Activated CD4-positive, alpha-beta T cell treated with anti-CD3 and anti-CD28 coated beads for 36 hours (primary cell): ENCODE measurements around the gene FNBP1. TPM values are rescaled to one million over a fixed set of nuclear protein-coding genes. Genes with fewer than 3 reads are reported as not detected.

Experiments used
- ATAC-seq: fragments of 200-7000 bp; cut with Tn5 transposase; one replicate; pipeline ENCODE4 v1.10.0; 2021; ENCODE audit warnings: mild to moderate bottlenecking, moderate library complexity
- CTCF ChIA-PET: fragments of 350-600 bp; sonication (Branson Sonifier 250); formaldehyde crosslinking; loops from one replicate; lab custom pipeline; 2021; ENCODE audit warnings: antibody characterized with exemption; lab: Charles Lee
- POLR2A ChIA-PET: fragments of 350-600 bp; sonication (Branson Sonifier 250); formaldehyde crosslinking; loops from one replicate; lab custom pipeline; 2021; ENCODE audit warnings: antibody characterized with exemption, inconsistent platforms; lab: Charles Lee
- DNase-seq: peaks from one replicate; pipeline ENCODE4 v3.0.0-alpha.2; 2020
- H3K27ac Mint-ChIP-seq: one replicate; pipeline ENCODE4 v1.8.0; 2021; ENCODE audit warnings: mixed read lengths
- H3K27me3 Mint-ChIP-seq: one replicate; pipeline ENCODE4 v1.8.0; 2021; ENCODE audit warnings: mixed read lengths
- H3K36me3 Mint-ChIP-seq: one replicate; pipeline ENCODE4 v1.8.0; 2021; ENCODE audit warnings: low read depth, mixed read lengths
- H3K4me1 Mint-ChIP-seq: one replicate; pipeline ENCODE4 v1.8.0; 2021; ENCODE audit warnings: mixed read lengths
- H3K4me3 Mint-ChIP-seq: one replicate; pipeline ENCODE4 v1.8.0; 2021; ENCODE audit warnings: mild to moderate bottlenecking, moderate library complexity, mixed read lengths
- H3K9me3 Mint-ChIP-seq: one replicate; pipeline ENCODE4 v1.8.0; 2021; ENCODE audit warnings: low read depth, mixed read lengths
- intact Hi-C, 2 experiments: fragments of 100-400 bp; cut with DNase I in 1 of 2; cut with micrococcal nuclease in 1 of 2; formaldehyde crosslinking; loops; one replicate each; pipeline versions ENCODE4 v1.14.2 to v1.15.1; 2022 to 2024; cut with DNase I, micrococcal nuclease
- total RNA-seq, 2 experiments: library from RNA; stranded (reverse); gene quantifications; one replicate each; pipeline ENCODE4 v1.2.3, GENCODE V29; 2021

The FNBP1 gene
- total RNA-seq, 2 experiments from 2014 or later, result 254 to 354 TPM

- peaks cover 24% of the 10 kb centered on the region for H3K36me3 Mint-ChIP-seq
- intact Hi-C loops, result no loop called here
- CTCF ChIA-PET, result interaction anchor here (6.4 kb wide), 1 partner anchor 9 kb away, joined by 26 read pairs; no protein-coding TSS in a partner anchor
- H3K27ac Mint-ChIP-seq, result no peak overlapping the region
- no peak for DNase-seq
- no peaks in the 10 kb centered on the region for H3K9me3 Mint-ChIP-seq
- H3K27me3 Mint-ChIP-seq, result no peaks in the 10 kb centered on the region
- no peak overlapping the region for H3K4me3 Mint-ChIP-seq
- no peak for ATAC-seq
- POLR2A ChIA-PET, result no interaction called here
- peaks cover 21% of the 10 kb centered on the region for H3K4me1 Mint-ChIP-seq
Measured at GRCh38 chr9:130060296-130060695, 17.3 kb upstream of the FNBP1 start.

- CTCF ChIA-PET, result interaction anchor here (0.5 to 6.4 kb wide), 4 partner anchors 10 to 553 kb away, joined by 3 to 26 read pairs (median 3); no protein-coding TSS in a partner anchor
- Mint-ChIP-seq H3K4me3 (no peak overlapping the region), H3K36me3 (peaks cover 21% of the 10 kb centered on the region), H3K27ac (no peak overlapping the region), H3K4me1 (peaks cover 24% of the 10 kb centered on the region), H3K9me3 (no peaks in the 10 kb centered on the region), H3K27me3 (no peaks in the 10 kb centered on the region)
- ATAC-seq, result no peak
- POLR2A ChIA-PET, result no interaction called here
- intact Hi-C loops, result loop anchor here in 1 of 2 experiments (10.0 kb wide), 1 partner anchor 414 kb away; the partner anchor contains the start of gene ASB6
- DNase-seq, result no peak
Measured at GRCh38 chr9:130058887-130059286, 15.9 kb upstream of the FNBP1 start.

GRCh38 chr9:130058154-130058553 lies 15.2 kb upstream of the FNBP1 start:
- H3K4me3 Mint-ChIP-seq, result no peak overlapping the region
- ATAC-seq, result peak; percentile 41
- no peaks in the 10 kb centered on the region for H3K27me3 Mint-ChIP-seq
- H3K27ac Mint-ChIP-seq, result no peak overlapping the region
- ChIA-PET POLR2A (no interaction called here), CTCF (interaction anchor here (0.7 to 6.4 kb wide), 5 partner anchors 11 to 108 kb away, joined by 3 to 26 read pairs (median 3); no protein-coding TSS in a partner anchor)
- intact Hi-C loops, result loop anchor here in 1 of 2 experiments (10.0 kb wide), 1 partner anchor 413 kb away; the partner anchor contains the start of gene ASB6
- peaks cover 24% of the 10 kb centered on the region for H3K4me1 Mint-ChIP-seq
- H3K9me3 Mint-ChIP-seq, result no peaks in the 10 kb centered on the region
- H3K36me3 Mint-ChIP-seq, result peaks cover 21% of the 10 kb centered on the region
- no peak for DNase-seq

- Mint-ChIP-seq H3K9me3 (no peaks in the 10 kb centered on the region), H3K4me3 (peak overlapping the region; percentile 94), H3K36me3 (peaks cover 15% of the 10 kb centered on the region), H3K27me3 (no peaks in the 10 kb centered on the region), H3K27ac (peak overlapping the region; percentile 86), H3K4me1 (peaks cover 32% of the 10 kb centered on the region)
- no peak for ATAC-seq
- ChIA-PET POLR2A (no interaction called here), CTCF (interaction anchor here (0.6 kb wide), 1 partner anchor 203 kb away, joined by 4 read pairs; no protein-coding TSS in a partner anchor)
- no peak for DNase-seq
- intact Hi-C loops, result loop anchor here in 1 of 2 experiments (5.0 to 10.0 kb wide), 2 partner anchors 187 to 410 kb away; partner anchors contain the start of gene ASB6
Measured at GRCh38 chr9:130054820-130055219, 11.8 kb upstream of the FNBP1 start.

GRCh38 chr9:130054325-130054786 lies 11.4 kb upstream of the FNBP1 start:
- Mint-ChIP-seq H3K4me3 (peak overlapping the region; percentile 94), H3K4me1 (peaks cover 32% of the 10 kb centered on the region), H3K36me3 (peaks cover 11% of the 10 kb centered on the region), H3K27ac (peak overlapping the region; percentile 86), H3K27me3 (no peaks in the 10 kb centered on the region), H3K9me3 (no peaks in the 10 kb centered on the region)
- POLR2A ChIA-PET, result interaction anchor here (1.2 to 1.3 kb wide), 2 partner anchors 17 to 169 kb away, joined by 3 to 4 read pairs; no protein-coding TSS in a partner anchor
- no peak for ATAC-seq
- no peak for DNase-seq
- intact Hi-C loops, result loop anchor here in 1 of 2 experiments (5.0 to 10.0 kb wide), 2 partner anchors 188 to 410 kb away; partner anchors contain the start of gene ASB6
- CTCF ChIA-PET, result interaction anchor here (0.8 to 0.9 kb wide), 2 partner anchors 97 to 169 kb away, joined by 3 to 5 read pairs; no protein-coding TSS in a partner anchor

- H3K27me3 Mint-ChIP-seq, result no peaks in the 10 kb centered on the region
- peak within 1 kb of the TSS; percentile 86 for H3K27ac Mint-ChIP-seq
- H3K36me3 Mint-ChIP-seq, result peaks cover 7% of the 10 kb centered on the region
- no peaks in the 10 kb centered on the region for H3K9me3 Mint-ChIP-seq
- CTCF ChIA-PET, result interaction anchor here (0.8 to 2.4 kb wide), 6 partner anchors 13 to 169 kb away, joined by 3 to 12 read pairs (median 4); no protein-coding TSS in a partner anchor
- H3K4me1 Mint-ChIP-seq, result peaks cover 30% of the 10 kb centered on the region
- ATAC-seq, result peak; percentile 90
- peak within 1 kb of the TSS; percentile 94 for H3K4me3 Mint-ChIP-seq
- intact Hi-C loops, result loop anchor here in 1 of 2 experiments (1.0 to 10.0 kb wide), 6 partner anchors 10 to 409 kb away; partner anchors contain the start of genes ASB6, FNBP1 and TOR1A
- DNase-seq, result peak; percentile 91
- POLR2A ChIA-PET, result interaction anchor here (0.5 to 1.3 kb wide), 7 partner anchors 15 to 169 kb away, joined by 3 to 4 read pairs (median 3); no protein-coding TSS in a partner anchor
Measured at GRCh38 chr9:130053504-130054324, 10.7 kb upstream of the FNBP1 start, which contains the start of gene GPR107. Gene GPR107 (plus strand): TSS chr9:130053906. CDS start chr9:130053933, 27 bp downstream.

GRCh38 chr9:130053109-130053503 lies 10.1 kb upstream of the FNBP1 start:
- peak overlapping the region; percentile 84 for H3K27ac Mint-ChIP-seq
- intact Hi-C loops, result loop anchor here in 1 of 2 experiments (1.0 to 10.0 kb wide), 6 partner anchors 10 to 408 kb away; partner anchors contain the start of genes ASB6, FNBP1 and TOR1A
- no peak for ATAC-seq
- H3K4me1 Mint-ChIP-seq, result peaks cover 29% of the 10 kb centered on the region
- ChIA-PET CTCF (interaction anchor here (0.8 to 2.4 kb wide), 4 partner anchors 13 to 166 kb away, joined by 3 to 12 read pairs (median 4); no protein-coding TSS in a partner anchor), POLR2A (interaction anchor here (0.6 to 1.3 kb wide), 6 partner anchors 14 to 168 kb away, joined by 3 to 4 read pairs (median 3); no protein-coding TSS in a partner anchor)
- DNase-seq, result no peak
- H3K9me3 Mint-ChIP-seq, result no peaks in the 10 kb centered on the region
- peak overlapping the region; percentile 94 for H3K4me3 Mint-ChIP-seq
- H3K27me3 Mint-ChIP-seq, result no peaks in the 10 kb centered on the region
- H3K36me3 Mint-ChIP-seq, result peaks cover 2% of the 10 kb centered on the region

- Mint-ChIP-seq H3K9me3 (no peaks in the 10 kb centered on the region), H3K4me3 (peak overlapping the region; percentile 48), H3K27me3 (no peaks in the 10 kb centered on the region), H3K4me1 (peaks cover 24% of the 10 kb centered on the region), H3K27ac (peak overlapping the region; percentile 65), H3K36me3 (peaks cover 1% of the 10 kb centered on the region)
- CTCF ChIA-PET, result interaction anchor here (0.6 to 2.4 kb wide), 4 partner anchors 11 to 166 kb away, joined by 3 to 12 read pairs (median 4); no protein-coding TSS in a partner anchor
- POLR2A ChIA-PET, result interaction anchor here (0.6 to 1.0 kb wide), 3 partner anchors 9 to 165 kb away, joined by 3 to 4 read pairs (median 3); partner anchors contain the start of gene FNBP1
- ATAC-seq, result no peak
- no peak for DNase-seq
- intact Hi-C loops, result loop anchor here in 1 of 2 experiments (2.0 to 10.0 kb wide), 3 partner anchors 47 to 407 kb away; partner anchors contain the start of gene ASB6
Measured at GRCh38 chr9:130051855-130052254, 8.9 kb upstream of the FNBP1 start.

GRCh38 chr9:130050462-130050861 lies 7.5 kb upstream of the FNBP1 start:
- H3K4me1 Mint-ChIP-seq, result peaks cover 28% of the 10 kb centered on the region
- POLR2A ChIA-PET, result interaction anchor here (0.6 to 0.7 kb wide), 5 partner anchors 36 to 612 kb away, joined by 3 to 12 read pairs (median 3); no protein-coding TSS in a partner anchor
- peak overlapping the region; percentile 31 for H3K27ac Mint-ChIP-seq
- ATAC-seq, result no peak
- no peaks in the 10 kb centered on the region for H3K9me3 Mint-ChIP-seq
- H3K36me3 Mint-ChIP-seq, result peaks cover 1% of the 10 kb centered on the region
- H3K4me3 Mint-ChIP-seq, result no peak overlapping the region
- CTCF ChIA-PET, result interaction anchor here (0.6 kb wide), 1 partner anchor 61 kb away, joined by 3 read pairs; no protein-coding TSS in a partner anchor
- no peaks in the 10 kb centered on the region for H3K27me3 Mint-ChIP-seq
- DNase-seq, result no peak
- intact Hi-C loops, result loop anchor here in 1 of 2 experiments (5.0 to 10.0 kb wide), 2 partner anchors 192 to 406 kb away; partner anchors contain the start of gene ASB6
